ENCODE results near the gene GAS7. TPM values are rescaled to one million over a fixed set of nuclear protein-coding genes. Genes with fewer than 3 reads are reported as not detected.

Gene GAS7
- total RNA-seq, 3 donors from 2014 or later: 0.30 to 1.6 (median 0.82) TPM

GRCh38 chr17:9999919-10000695, 198.3 kb downstream of the GAS7 start:
- Mint-ChIP-seq H3K4me1 (ENCODE audit: low read depth) (no peaks in the 10 kb centered on the region), H3K36me3 (ENCODE audit: insufficient read depth) (no peaks in the 10 kb centered on the region), H3K27me3 (ENCODE audit: low read depth) (no peaks in the 10 kb centered on the region), H3K4me3 (no peak overlapping the region), H3K9me3 (no peaks in the 10 kb centered on the region)
- DNase-seq (no peak), ATAC-seq (no peak)

- Mint-ChIP-seq H3K36me3 (ENCODE audit: insufficient read depth) (no peaks in the 10 kb centered on the region), H3K9me3 (no peaks in the 10 kb centered on the region), H3K27me3 (ENCODE audit: low read depth) (no peaks in the 10 kb centered on the region), H3K4me3 (no peak overlapping the region), H3K4me1 (ENCODE audit: low read depth) (no peaks in the 10 kb centered on the region)
- DNase-seq (no peak), ATAC-seq (no peak)
Observed at GRCh38 chr17:9998060-9998459, 200.3 kb downstream of the GAS7 start.

GRCh38 chr17:9994761-9995160, 203.6 kb downstream of the GAS7 start:
- H3K9me3 Mint-ChIP-seq: peaks cover 3% of the 10 kb centered on the region
- H3K27me3 Mint-ChIP-seq (ENCODE audit: low read depth): no peaks in the 10 kb centered on the region
- no peak for ATAC-seq

DNA sequence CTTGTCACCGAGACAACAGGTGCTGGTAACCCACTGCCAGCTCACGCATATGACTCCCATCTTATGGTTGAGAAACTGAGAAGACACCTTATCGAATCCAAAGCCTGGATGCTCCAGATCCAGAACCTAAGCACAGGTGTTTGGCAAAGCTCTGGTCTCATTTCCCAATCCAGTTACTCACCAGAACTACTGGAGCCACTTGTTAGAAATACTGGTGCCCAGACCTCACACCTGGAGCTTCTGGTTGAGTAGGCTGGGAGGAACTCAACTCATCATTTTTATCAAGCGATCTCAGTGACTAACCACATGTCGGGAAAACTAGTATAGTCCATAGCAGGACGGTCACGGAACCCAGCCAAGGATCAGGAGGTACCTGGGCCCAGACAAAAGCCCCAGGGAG, 206.6 kb downstream of the GAS7 start:
- H3K9me3 Mint-ChIP-seq: peaks cover 3% of the 10 kb centered on the region
- no peaks in the 10 kb centered on the region for H3K36me3 Mint-ChIP-seq (ENCODE audit: insufficient read depth)
- peaks cover 2% of the 10 kb centered on the region for H3K4me1 Mint-ChIP-seq (ENCODE audit: low read depth)
- no peak overlapping the region for H3K4me3 Mint-ChIP-seq
- DNase-seq (no peak), ATAC-seq (no peak)
- no peaks in the 10 kb centered on the region for H3K27me3 Mint-ChIP-seq (ENCODE audit: low read depth)

More at GRCh38 chr17:9994761-9995160, 203.6 kb downstream of the GAS7 start:
- H3K4me1 Mint-ChIP-seq (ENCODE audit: low read depth): no peaks in the 10 kb centered on the region
- H3K36me3 Mint-ChIP-seq (ENCODE audit: insufficient read depth): no peaks in the 10 kb centered on the region
- DNase-seq: no peak
- no peak overlapping the region for H3K4me3 Mint-ChIP-seq

GRCh38 chr17:9991351-9991750, 207.1 kb downstream of the GAS7 start:
- ATAC-seq (no peak), DNase-seq (no peak)
- H3K4me3 Mint-ChIP-seq: no peak overlapping the region
- H3K36me3 Mint-ChIP-seq (ENCODE audit: insufficient read depth): no peaks in the 10 kb centered on the region
- H3K4me1 Mint-ChIP-seq (ENCODE audit: low read depth): peaks cover 3% of the 10 kb centered on the region
- peaks cover 3% of the 10 kb centered on the region for H3K9me3 Mint-ChIP-seq
- peaks cover 1% of the 10 kb centered on the region for H3K27me3 Mint-ChIP-seq (ENCODE audit: low read depth)

DNA sequence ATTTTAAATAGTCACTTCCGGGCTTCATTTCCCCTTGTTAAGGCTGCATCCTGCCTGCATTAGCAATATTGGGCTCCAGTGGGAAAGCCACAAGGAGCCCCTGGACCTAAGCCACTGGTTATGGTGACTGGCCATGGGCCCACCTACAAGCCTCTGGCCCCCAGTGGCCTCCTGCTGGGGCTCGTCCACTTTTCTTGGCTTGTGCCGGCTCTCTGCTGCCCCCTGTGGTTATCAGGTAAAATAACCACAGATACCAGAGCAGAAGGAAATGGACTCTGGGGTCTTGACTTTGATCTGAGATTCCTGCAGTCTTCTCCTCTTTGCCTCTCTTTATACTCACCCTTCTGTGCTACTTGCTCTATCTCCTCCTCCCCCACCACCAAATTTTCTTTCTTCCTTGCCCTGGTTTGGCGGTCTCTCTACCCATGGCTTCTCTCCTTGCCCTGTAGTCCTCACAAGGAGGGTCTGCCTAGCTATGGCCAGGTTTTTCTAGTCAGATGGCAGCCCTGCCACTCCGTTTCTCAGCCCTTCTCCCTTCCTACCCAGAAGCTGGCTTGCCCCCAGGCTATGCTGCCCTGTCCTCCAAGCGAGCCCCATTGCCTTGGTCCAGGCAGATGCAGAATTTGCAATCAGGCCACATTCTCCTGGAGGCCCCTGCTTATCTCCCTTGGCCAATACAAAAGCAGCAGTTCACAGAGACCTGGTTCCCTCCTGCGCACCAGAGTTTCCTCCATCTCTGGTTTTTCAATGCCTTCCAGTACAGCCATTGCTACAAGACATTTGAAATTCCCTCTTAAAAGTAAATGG, 210.4 kb downstream of the GAS7 start:
- Mint-ChIP-seq H3K9me3 (peaks cover 3% of the 10 kb centered on the region), H3K4me1 (ENCODE audit: low read depth) (peaks cover 3% of the 10 kb centered on the region), H3K4me3 (no peak overlapping the region), H3K27me3 (ENCODE audit: low read depth) (peaks cover 1% of the 10 kb centered on the region), H3K36me3 (ENCODE audit: insufficient read depth) (no peaks in the 10 kb centered on the region)
- ATAC-seq (no peak), DNase-seq (no peak)

- Mint-ChIP-seq H3K36me3 (ENCODE audit: insufficient read depth) (no peaks in the 10 kb centered on the region), H3K9me3 (no peaks in the 10 kb centered on the region), H3K4me3 (no peak overlapping the region), H3K4me1 (ENCODE audit: low read depth) (peaks cover 3% of the 10 kb centered on the region), H3K27me3 (ENCODE audit: low read depth) (peaks cover 1% of the 10 kb centered on the region)
- DNase-seq: no peak
- ATAC-seq: no peak
Observed at GRCh38 chr17:9986754-9987382, 211.5 kb downstream of the GAS7 start.

- Mint-ChIP-seq H3K36me3 (ENCODE audit: insufficient read depth) (no peaks in the 10 kb centered on the region), H3K27me3 (ENCODE audit: low read depth) (peaks cover 1% of the 10 kb centered on the region), H3K4me1 (ENCODE audit: low read depth) (peaks cover 3% of the 10 kb centered on the region), H3K9me3 (no peaks in the 10 kb centered on the region), H3K4me3 (no peak overlapping the region)
- no peak for ATAC-seq
- no peak for DNase-seq
Observed at GRCh38 chr17:9985646-9986045, 212.8 kb downstream of the GAS7 start.

DNA sequence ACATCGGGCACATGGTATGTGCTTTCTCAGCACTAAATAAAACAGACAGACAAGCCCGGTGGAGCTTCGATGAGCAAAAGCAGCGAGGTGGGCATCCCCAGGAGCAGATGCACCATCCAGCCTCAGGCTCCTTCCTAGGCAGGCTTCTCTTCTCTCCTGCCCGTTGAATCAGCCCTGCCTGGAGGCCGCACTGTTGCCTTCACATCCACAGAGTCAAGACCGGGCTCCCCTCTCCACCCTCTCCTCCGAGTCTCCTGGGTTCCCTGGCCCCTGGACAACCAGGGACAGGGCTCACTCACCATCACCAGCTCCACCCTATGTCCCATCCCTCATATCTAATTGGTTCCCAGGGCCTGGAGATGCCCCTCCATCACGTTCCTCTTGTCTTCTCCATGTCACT, 213.6 kb downstream of the GAS7 start:
- no peak for ATAC-seq
- Mint-ChIP-seq H3K4me1 (ENCODE audit: low read depth) (peaks cover 3% of the 10 kb centered on the region), H3K4me3 (no peak overlapping the region)

DNA sequence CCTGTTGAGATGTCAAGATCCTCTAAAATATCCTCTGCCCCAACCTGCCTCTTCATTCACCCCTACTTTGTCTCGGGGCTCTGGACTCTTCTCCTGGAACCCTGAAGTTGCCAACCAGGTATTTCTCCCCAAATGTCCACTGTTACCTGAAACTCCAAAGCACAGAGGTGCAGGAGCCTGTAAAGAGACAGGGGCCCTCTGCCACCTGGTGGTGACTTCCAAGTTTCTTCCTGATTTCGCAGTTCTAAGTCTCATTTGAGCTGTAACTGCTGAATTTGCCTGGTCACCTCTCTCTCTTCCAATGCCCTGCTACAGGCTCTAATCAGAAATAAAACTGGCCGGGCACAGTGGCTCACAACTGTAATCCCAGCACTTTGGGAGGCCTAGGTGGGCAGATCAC, 216.2 kb downstream of the GAS7 start:
- H3K4me1 Mint-ChIP-seq (ENCODE audit: low read depth): peaks cover 1% of the 10 kb centered on the region
- no peaks in the 10 kb centered on the region for H3K9me3 Mint-ChIP-seq
- no peaks in the 10 kb centered on the region for H3K36me3 Mint-ChIP-seq (ENCODE audit: insufficient read depth)
- no peak for ATAC-seq
- no peak overlapping the region for H3K4me3 Mint-ChIP-seq
- DNase-seq: no peak
- peaks cover 1% of the 10 kb centered on the region for H3K27me3 Mint-ChIP-seq (ENCODE audit: low read depth)

More for the DNA sequence above, 213.6 kb downstream of the GAS7 start:
- H3K36me3 Mint-ChIP-seq (ENCODE audit: insufficient read depth): no peaks in the 10 kb centered on the region
- no peaks in the 10 kb centered on the region for H3K9me3 Mint-ChIP-seq
- DNase-seq: no peak
- H3K27me3 Mint-ChIP-seq (ENCODE audit: low read depth): peaks cover 1% of the 10 kb centered on the region

GRCh38 chr17:9981344-9981915, 217.0 kb downstream of the GAS7 start:
- no peaks in the 10 kb centered on the region for H3K36me3 Mint-ChIP-seq (ENCODE audit: insufficient read depth)
- ATAC-seq (no peak), DNase-seq (no peak)
- no peaks in the 10 kb centered on the region for H3K4me1 Mint-ChIP-seq (ENCODE audit: low read depth)
- H3K4me3 Mint-ChIP-seq: no peak overlapping the region
- no peaks in the 10 kb centered on the region for H3K9me3 Mint-ChIP-seq
- H3K27me3 Mint-ChIP-seq (ENCODE audit: low read depth): no peaks in the 10 kb centered on the region

- Mint-ChIP-seq H3K36me3 (ENCODE audit: insufficient read depth) (no peaks in the 10 kb centered on the region), H3K27me3 (ENCODE audit: low read depth) (no peaks in the 10 kb centered on the region), H3K4me3 (no peak overlapping the region), H3K9me3 (no peaks in the 10 kb centered on the region), H3K4me1 (ENCODE audit: low read depth) (no peaks in the 10 kb centered on the region)
- ATAC-seq (no peak), DNase-seq (no peak)
Observed at GRCh38 chr17:9979463-9979995, 218.9 kb downstream of the GAS7 start.

DNA sequence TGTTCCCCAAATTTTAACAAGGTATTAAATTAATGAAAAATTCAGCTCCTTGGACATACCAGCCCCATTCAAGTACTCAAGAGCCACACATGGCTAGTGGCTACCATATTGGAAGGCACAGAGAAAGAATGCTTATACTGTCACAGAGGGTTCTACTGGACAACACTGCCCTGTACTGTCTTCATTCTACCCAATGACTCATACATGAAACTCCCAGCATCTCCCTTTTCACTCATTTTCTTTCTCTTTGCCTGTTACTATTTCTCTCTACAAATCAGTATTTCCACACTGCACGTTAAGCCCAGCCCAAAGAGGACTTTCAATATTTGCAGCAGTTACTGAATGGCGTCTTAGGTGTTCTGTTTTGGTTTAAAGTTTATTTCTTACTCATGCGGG, 221.2 kb downstream of the GAS7 start:
- no peaks in the 10 kb centered on the region for H3K4me1 Mint-ChIP-seq (ENCODE audit: low read depth)
- no peaks in the 10 kb centered on the region for H3K36me3 Mint-ChIP-seq (ENCODE audit: insufficient read depth)
- H3K9me3 Mint-ChIP-seq: no peaks in the 10 kb centered on the region
- no peaks in the 10 kb centered on the region for H3K27me3 Mint-ChIP-seq (ENCODE audit: low read depth)
- H3K4me3 Mint-ChIP-seq: no peak overlapping the region
- no peak for DNase-seq
- no peak for ATAC-seq

Measured in activated T-cell treated with anti-CD3 and anti-CD28 coated beads, Interleukin-2, amount 50 U/mL, for 4 hours (primary cell).